OCI-LY7 (cell line): ENCODE results near the gene CDT1. TPM values are rescaled to one million over a fixed set of nuclear protein-coding genes. Genes with fewer than 3 reads are reported as not detected.

Source experiments
- BruUV-seq: library from RNA; stranded (reverse); fragments of 400-500 nt; replicated peaks from 2 replicates; lab custom pipeline; 2021; lab: Mats Ljungman, UMichigan
- CTCF ChIA-PET: fragments of 300-600 bp; sonication (Branson Sonifier 250); formaldehyde crosslinking; loops from one replicate; lab custom pipeline; 2022; ENCODE audit warnings: antibody characterized with exemption; ENCODE audit not compliant: unreplicated experiment; lab: Charles Lee
- POLR2A ChIA-PET: fragments of 300-600 bp; sonication (Branson Sonifier 250); formaldehyde crosslinking; loops from one replicate; lab custom pipeline; 2022; ENCODE audit warnings: antibody characterized with exemption; lab: Charles Lee
- DNase-seq: peaks from one replicate; pipeline ENCODE4 v3.0.0-alpha.2; 2015; ENCODE audit warnings: low spot score
- H2AFZ ChIP-seq: fragments of 200-600 bp; sonication (generic), shearing (Covaris generic); 2 replicates; pipeline ENCODE4 v1.6.1; 2014; ENCODE audit warnings: mild to moderate bottlenecking, antibody characterized with exemption, low read length, moderate library complexity
- H3K27ac ChIP-seq: fragments of 200-600 bp; sonication (generic); 2 replicates; pipeline ENCODE4 v1.5.1; 2014; ENCODE audit warnings: mixed run types, low read depth, mild to moderate bottlenecking, moderate library complexity, low read length, inconsistent platforms; ENCODE audit not compliant: poor library complexity, severe bottlenecking
- H3K36me3 ChIP-seq: fragments of 200-600 bp; sonication (generic); 2 replicates; pipeline ENCODE4 v1.6.1; 2014; ENCODE audit warnings: mild to moderate bottlenecking, antibody characterized with exemption, low read length, moderate library complexity, mixed read lengths; ENCODE audit not compliant: insufficient read depth
- H3K4me1 ChIP-seq: fragments of 200-600 bp; sonication (generic); 2 replicates; pipeline ENCODE4 v1.5.1; 2014; ENCODE audit warnings: mild to moderate bottlenecking, low read length; ENCODE audit not compliant: insufficient read depth, poor library complexity, severe bottlenecking
- H3K4me2 ChIP-seq: fragments of 200-600 bp; sonication (generic); 2 replicates; pipeline ENCODE4 v1.6.1; 2014; ENCODE audit warnings: mild to moderate bottlenecking, low read length
- H3K4me3 ChIP-seq: fragments of 200-600 bp; sonication (generic); 2 replicates; pipeline ENCODE4 v1.5.1; 2014; ENCODE audit warnings: mild to moderate bottlenecking, low read depth, low read length; ENCODE audit not compliant: poor library complexity, severe bottlenecking
- H3K79me2 ChIP-seq: fragments of 200-600 bp; sonication (generic); 2 replicates; pipeline ENCODE4 v1.6.1; 2016; ENCODE audit warnings: low read depth, mild to moderate bottlenecking, low read length, moderate library complexity, mixed read lengths; ENCODE audit not compliant: insufficient read depth
- H3K9me2 ChIP-seq: fragments of 200-600 bp; sonication (generic); 2 replicates; pipeline ENCODE4 v1.6.1; 2016; ENCODE audit warnings: mild to moderate bottlenecking, low read length, mixed read lengths; ENCODE audit not compliant: insufficient read depth
- H3K9me3 ChIP-seq: fragments of 200-600 bp; sonication (generic); 2 replicates; pipeline ENCODE4 v1.6.1; 2014; ENCODE audit warnings: mild to moderate bottlenecking, mixed run types, low read length, mixed read lengths
- H4K20me1 ChIP-seq: fragments of 200-600 bp; sonication (generic); 2 replicates; pipeline ENCODE4 v1.6.1; 2014; ENCODE audit warnings: mild to moderate bottlenecking, antibody characterized with exemption, low read length, moderate library complexity, mixed read lengths; ENCODE audit not compliant: insufficient read depth
- CTCF ChIP-seq: fragments of 200-600 bp; sonication (generic); conservative IDR thresholded peaks from 2 replicates; pipeline ENCODE4 v1.5.1; 2014; ENCODE audit warnings: mild to moderate bottlenecking, antibody characterized with exemption, low read length, moderate library complexity, mixed read lengths
- EZH2phosphoT487 ChIP-seq: fragments of 200-600 bp; sonication (generic); IDR thresholded peaks from 2 replicates; pipeline ENCODE4 v1.6.1; 2018; ENCODE audit warnings: low read depth, borderline replicate concordance, mild to moderate bottlenecking, mixed run types, antibody characterized with exemption, low read length, moderate library complexity, mixed read lengths
- intact Hi-C: fragments of 100-400 bp; cut with micrococcal nuclease; formaldehyde crosslinking; loops from one replicate; pipeline ENCODE4 v1.10.0; 2022; ENCODE audit not compliant: unreplicated experiment
- total RNA-seq, 2 experiments: library from RNA; depleted of rRNA in 1 of 2; stranded (reverse); fragments of >200 nt in 1 of 2; shearing (Covaris generic) in 1 of 2; gene quantifications; 2 replicates each; pipeline ENCODE4 v1.2.3, GENCODE V29; 2014 to 2022

Gene CDT1
- total RNA-seq, 2 experiments from 2014 or later = 82.7 to 108 TPM

- Histone ChIP-seq H3K4me1 (peaks cover 25% of the 10 kb centered on the region), H3K9me3 (no peaks in the 10 kb centered on the region), H3K9me2 (no peaks in the 10 kb centered on the region), H2AFZ (no peak overlapping the region), H4K20me1 (0 out of 2 replicates have a peak, but pooled peaks cover 4% of the 10 kb centered on the region), H3K27ac (no peak overlapping the region), H3K36me3 (peaks cover 8% of the 10 kb centered on the region; the same call in 1 of the 2 replicates), H3K4me3 (no peak overlapping the region), H3K4me2 (peak overlapping the region; percentile 39), H3K79me2 (no peaks in the 10 kb centered on the region; the same call in 1 of the 2 replicates)
- no peak for TF ChIP-seq CTCF
- TF ChIP-seq EZH2phosphoT487 = no peak
- POLR2A ChIA-PET = no interaction called here
- DNase-seq = peak; percentile 49
- BruUV-seq = no TSS peak
- intact Hi-C loops = loop anchor here (5.0 kb wide), 1 partner anchor 113 kb away; no protein-coding TSS in a partner anchor
- CTCF ChIA-PET = interaction anchor here (0.6 kb wide), 1 partner anchor 61 kb away, joined by 5 read pairs; no protein-coding TSS in a partner anchor
Measured at GRCh38 chr16:88854306-88855111, 50.9 kb downstream of the CDT1 start.

- TSS peak; percentile 53 for BruUV-seq
- intact Hi-C loops = loop anchor here (5.0 kb wide), 1 partner anchor 112 kb away; no protein-coding TSS in a partner anchor
- CTCF ChIA-PET = no interaction called here
- DNase-seq = no peak
- TF ChIP-seq CTCF (no peak), EZH2phosphoT487 (no peak)
- H3K9me2 ChIP-seq = no peaks in the 10 kb centered on the region
- H3K4me1 ChIP-seq = peaks cover 25% of the 10 kb centered on the region
- H3K4me2 ChIP-seq = peak overlapping the region; percentile 39
- H3K79me2 ChIP-seq = no peaks in the 10 kb centered on the region; the same call in 1 of the 2 replicates
- no peak overlapping the region for H3K27ac ChIP-seq
- H3K4me3 ChIP-seq = no peak overlapping the region
- H2AFZ ChIP-seq = no peak overlapping the region
- no peaks in the 10 kb centered on the region for H3K9me3 ChIP-seq
- H4K20me1 ChIP-seq = 0 out of 2 replicates have a peak, but pooled peaks cover 4% of the 10 kb centered on the region
- POLR2A ChIA-PET = no interaction called here
- peaks cover 14% of the 10 kb centered on the region; the same call in 1 of the 2 replicates for H3K36me3 ChIP-seq
Measured at GRCh38 chr16:88855176-88855575, 51.6 kb downstream of the CDT1 start.
